Urothelium cell line (cell line): ENCODE measurements around the gene SHROOM4.
A peak's percentile ranks its signal among the peaks of the same experiment; 100 is the strongest.

Source experiments
- DNase-seq: peaks from one replicate; pipeline ENCODE4 v3.0.0; 2011; ENCODE audit warnings: low spot score, mixed read lengths
- FAIRE-seq: peaks from 2 replicates; lab custom pipeline; 2011; peaks lifted over from hg19 to GRCh38; lab: Jason Lieb, UNC

SHROOM4 gene

GRCh38 chrX:50622751-50623150, 191.2 kb downstream of the SHROOM4 start:
- no peak for DNase-seq
- FAIRE-seq, result no peak

- FAIRE-seq, result no peak
- DNase-seq, result no peak
These were observed 195.0 kb downstream of the SHROOM4 start for GRCh38 chrX:50618788-50619558.

GRCh38 chrX:50617183-50617582, 196.8 kb downstream of the SHROOM4 start:
- DNase-seq (no peak), FAIRE-seq (no peak)

- FAIRE-seq, result no peak
- DNase-seq, result no peak
These were observed 198.3 kb downstream of the SHROOM4 start for GRCh38 chrX:50615570-50616158.

GRCh38 chrX:50614460-50614859, 199.5 kb downstream of the SHROOM4 start:
- no peak for FAIRE-seq

GRCh38 chrX:50613846-50614245, 200.1 kb downstream of the SHROOM4 start:
- FAIRE-seq (no peak), DNase-seq (no peak)

More at GRCh38 chrX:50614460-50614859, 199.5 kb downstream of the SHROOM4 start:
- DNase-seq, result no peak

GRCh38 chrX:50609796-50610195, 204.2 kb downstream of the SHROOM4 start:
- FAIRE-seq (no peak), DNase-seq (no peak)

GRCh38 chrX:50606300-50606950, 207.6 kb downstream of the SHROOM4 start:
- FAIRE-seq (no peak), DNase-seq (no peak)

- DNase-seq (no peak), FAIRE-seq (no peak)
These were observed 217.9 kb downstream of the SHROOM4 start for GRCh38 chrX:50596056-50596455.

- FAIRE-seq, result no peak
These were observed 219.2 kb downstream of the SHROOM4 start for GRCh38 chrX:50594788-50595187.

GRCh38 chrX:50586980-50587379, 227.0 kb downstream of the SHROOM4 start:
- FAIRE-seq (no peak), DNase-seq (no peak)

More at GRCh38 chrX:50594788-50595187, 219.2 kb downstream of the SHROOM4 start:
- no peak for DNase-seq

GRCh38 chrX:50586407-50586806, 227.6 kb downstream of the SHROOM4 start:
- FAIRE-seq (no peak), DNase-seq (no peak)

GRCh38 chrX:50581405-50581804, 232.6 kb downstream of the SHROOM4 start:
- no peak for DNase-seq
- FAIRE-seq, result no peak

- FAIRE-seq (no peak), DNase-seq (peak; percentile 56)
These were observed 234.0 kb downstream of the SHROOM4 start for GRCh38 chrX:50579955-50580354.

GRCh38 chrX:50577326-50577725, 236.7 kb downstream of the SHROOM4 start:
- DNase-seq (no peak), FAIRE-seq (no peak)

GRCh38 chrX:50567636-50568035, 246.4 kb downstream of the SHROOM4 start:
- FAIRE-seq (no peak), DNase-seq (no peak)

GRCh38 chrX:50565718-50566117, 248.3 kb downstream of the SHROOM4 start:
- no peak for FAIRE-seq
- DNase-seq, result no peak
